GM21528 (cell line): ENCODE results near the gene PARK7.
A peak's percentile ranks its signal among the peaks of the same experiment; 100 is the strongest.
"Not testable (repeated sequence)": the region's sequence is repeated elsewhere in the genome, so short reads cannot be mapped to it uniquely, and the experiment has no call there.

Source experiments
- ATAC-seq: cut with Tn5 transposase; IDR thresholded peaks from one replicate; pipeline ENCODE4 v1.9.1; 2021; ENCODE audit warnings: mild to moderate bottlenecking, moderate library complexity; ENCODE audit not compliant: unreplicated experiment, low FRiP score

Gene PARK7

DNA sequence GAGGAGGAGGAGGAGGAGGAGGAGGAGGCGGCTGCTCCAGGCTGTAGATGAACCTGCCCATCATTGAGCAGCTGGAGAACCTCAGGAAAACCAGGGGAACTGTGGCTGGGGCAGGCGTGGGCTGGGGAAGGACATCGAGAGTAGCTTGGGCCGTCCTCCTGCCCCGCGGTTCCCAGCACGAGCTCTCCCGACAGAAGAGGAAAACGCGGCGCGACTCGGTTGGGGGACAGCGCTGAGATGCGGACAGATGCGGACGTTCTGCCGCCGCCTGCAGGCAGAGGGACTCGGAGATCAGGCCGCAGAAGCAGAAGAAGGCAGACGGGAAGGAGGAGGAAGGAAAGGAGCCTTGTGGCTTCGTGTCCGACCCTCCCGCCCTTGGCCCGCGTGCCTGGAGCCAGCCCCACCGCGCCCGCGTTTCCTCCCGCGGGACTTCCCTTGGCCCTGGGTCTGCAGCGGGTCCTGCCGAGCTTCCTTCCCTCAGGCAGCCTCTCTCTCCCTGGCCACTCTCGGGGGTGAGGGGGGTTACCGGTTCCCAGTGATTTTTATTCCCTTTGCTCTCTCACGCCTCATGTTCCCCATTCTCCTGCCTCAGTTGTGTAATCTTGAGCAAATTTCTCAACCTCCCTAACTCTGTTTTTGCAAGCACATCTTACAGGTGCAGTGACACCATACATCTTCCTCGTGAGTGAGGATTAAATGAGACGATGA lies 19.1 kb upstream of the PARK7 start:
- no peak for ATAC-seq

DNA sequence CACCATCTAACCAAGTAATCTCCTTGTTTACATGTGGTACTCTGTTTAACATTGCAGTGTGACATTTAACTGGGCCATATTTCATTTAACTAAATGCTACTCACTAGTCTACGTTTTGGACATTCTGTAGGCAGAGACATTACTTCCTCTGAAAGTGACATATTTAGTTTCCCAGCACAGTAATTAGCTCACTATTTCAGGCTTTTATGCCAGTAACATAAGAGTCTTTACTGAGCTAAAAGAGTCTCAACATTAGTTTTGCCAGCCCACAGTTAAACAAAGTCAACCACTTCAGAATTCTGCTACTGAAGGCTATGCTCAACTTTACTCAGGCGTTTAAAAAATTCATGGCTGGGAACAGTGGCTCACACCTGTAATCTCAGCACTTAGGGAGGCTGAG lies 18.3 kb upstream of the PARK7 start:
- no peak for ATAC-seq

DNA sequence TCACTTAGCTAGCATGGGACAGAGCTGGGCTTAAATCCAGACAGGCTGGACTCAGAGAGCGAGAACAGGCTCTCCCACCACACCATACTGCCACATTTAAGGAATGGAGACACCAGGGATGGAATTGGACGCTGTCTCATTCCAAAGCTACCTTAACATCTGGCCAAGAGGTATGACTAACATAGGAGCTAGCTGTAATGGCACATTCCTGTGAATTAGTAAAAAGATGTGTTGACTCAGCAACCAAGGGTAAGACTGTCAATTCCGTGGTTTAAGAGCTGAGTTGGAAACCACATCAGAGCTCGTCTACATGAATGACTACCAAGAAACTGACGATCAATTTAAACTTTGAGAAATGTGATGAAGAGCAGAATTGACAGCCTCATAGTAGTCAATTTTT lies 12.6 kb upstream of the PARK7 start:
- ATAC-seq: no peak

DNA sequence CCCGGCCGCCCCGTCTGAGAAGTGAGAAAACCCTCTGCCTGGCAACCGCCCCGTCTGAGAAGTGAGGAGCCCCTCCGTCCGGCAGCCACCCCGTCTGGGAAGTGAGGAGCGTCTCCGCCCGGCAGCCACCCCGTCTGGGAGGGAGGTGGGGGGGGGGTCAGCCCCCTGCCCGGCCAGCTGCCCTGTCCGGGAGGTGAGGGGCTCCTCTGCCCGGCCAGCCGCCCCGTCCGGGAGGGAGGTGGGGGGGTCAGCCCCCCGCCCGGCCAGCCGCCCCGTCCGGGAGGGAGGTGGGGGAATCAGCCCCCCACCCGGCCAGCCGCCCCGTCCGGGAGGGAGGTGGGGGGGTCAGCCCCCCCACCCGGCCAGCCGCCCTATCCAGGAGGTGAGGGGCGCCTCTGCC lies 8.7 kb upstream of the PARK7 start:
- not testable (repeated sequence) for ATAC-seq

DNA sequence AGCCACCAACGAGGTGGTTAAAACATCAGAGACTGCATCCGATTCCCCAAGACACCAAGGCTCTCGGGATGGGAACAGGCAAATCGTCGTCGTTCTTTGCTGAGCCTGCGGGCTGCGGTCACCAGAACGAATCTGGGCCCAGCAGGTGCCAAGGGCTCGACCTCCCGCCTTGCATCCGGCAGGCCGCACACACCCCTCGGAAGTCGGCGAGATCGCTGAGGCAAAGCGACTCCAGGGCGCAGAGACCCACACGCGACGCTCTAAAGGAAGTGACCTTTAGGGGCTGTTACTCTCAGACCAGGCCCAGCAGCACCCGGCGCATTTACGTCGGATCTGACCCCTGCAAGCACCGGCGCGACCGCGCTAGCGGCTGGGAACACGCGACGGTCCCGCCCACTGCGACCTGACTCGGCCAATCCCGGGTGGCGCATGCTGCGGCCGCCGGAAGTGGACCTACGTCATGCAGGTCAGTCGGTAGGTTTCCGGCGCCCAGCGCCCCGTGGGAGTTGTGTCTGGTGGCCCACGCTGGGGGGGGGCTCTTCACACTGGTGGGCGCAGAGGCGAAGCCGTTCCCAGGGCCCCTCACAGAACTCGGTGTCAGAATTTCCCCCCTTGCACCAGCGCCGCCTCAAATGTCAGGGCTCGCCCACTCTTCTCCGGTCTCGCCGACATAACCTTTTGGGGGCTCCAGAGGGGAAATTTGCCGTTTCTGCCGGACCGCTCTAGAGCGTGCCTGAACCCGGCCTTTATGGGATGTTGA lies 7.5 kb upstream of the PARK7 start:
- peak; percentile 96 for ATAC-seq

DNA sequence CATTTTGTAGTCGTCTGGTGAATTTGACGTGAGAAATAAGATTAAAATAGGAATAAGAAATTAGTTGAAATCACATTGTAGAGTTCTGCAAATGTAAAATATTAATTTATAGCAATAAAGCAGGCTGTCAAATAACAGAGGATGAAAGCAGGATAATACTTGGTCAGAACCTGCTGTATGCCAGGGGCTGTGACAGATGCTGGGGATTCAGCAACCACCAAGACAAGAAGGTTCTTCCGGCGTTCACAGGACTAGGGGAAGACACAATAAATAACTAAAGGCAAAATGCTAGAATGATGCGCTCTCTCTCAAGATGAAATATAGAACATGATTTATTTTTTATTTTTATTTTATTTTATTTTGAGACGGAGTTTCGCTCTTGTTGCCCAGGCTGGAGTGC lies 6.8 kb upstream of the PARK7 start:
- ATAC-seq: no peak

DNA sequence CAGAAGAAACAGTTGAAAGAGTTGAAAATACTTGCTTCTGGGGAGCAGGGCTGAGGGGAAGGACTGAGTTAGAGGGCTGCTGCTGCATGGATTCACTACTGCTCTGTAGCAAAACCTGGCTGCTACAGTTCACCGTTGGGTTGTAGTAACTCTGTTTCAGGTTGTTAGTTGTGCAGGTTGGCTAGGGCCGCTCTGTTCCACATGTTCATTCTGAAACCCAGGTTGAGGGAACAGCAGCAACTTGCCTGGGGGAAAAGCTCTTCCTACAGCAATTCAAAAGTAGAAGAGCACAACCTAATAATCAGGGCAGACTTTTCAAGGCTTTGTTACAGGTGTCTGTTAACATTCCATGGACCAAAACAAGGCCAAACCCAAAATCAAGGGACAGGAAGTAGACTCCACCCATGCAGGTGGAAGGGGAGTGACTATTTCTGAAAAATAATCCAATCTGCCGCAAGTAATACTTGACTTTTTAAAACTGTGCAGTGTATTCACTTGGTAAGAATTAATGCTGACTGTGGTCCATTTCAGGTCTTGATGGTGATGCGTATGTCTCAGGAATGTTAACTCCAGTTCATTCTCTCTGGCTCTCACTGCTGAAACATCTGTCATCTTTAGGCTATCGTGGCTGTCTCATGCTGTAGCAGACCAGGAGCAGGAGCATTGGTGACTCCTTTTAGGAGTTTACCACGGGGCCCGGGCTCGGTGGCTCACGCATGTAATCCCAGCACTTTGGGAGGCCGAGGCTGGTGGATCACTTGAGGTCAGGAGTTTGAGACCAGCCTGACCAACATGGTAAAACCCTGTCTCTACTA lies 5.1 kb upstream of the PARK7 start:
- no peak for ATAC-seq

DNA sequence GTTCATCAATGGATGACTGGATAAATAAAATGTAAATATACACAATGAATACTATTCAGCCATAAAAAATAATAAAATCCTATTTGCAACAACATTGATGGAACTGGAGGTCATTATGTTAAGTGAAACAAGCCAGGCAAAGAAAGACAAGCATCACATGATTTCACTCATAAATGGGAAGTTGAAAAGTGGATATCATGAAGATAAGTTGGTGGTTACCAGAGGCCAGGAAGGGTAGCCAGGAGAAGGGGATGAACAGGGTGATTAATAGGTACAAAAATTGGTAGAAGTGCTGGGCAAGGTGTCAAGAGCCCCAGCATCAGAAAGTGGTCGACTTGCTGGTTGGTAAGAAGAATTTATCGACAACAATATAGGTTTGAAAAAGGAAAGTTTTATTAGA lies 1.3 kb upstream of the PARK7 start:
- ATAC-seq: no peak

DNA sequence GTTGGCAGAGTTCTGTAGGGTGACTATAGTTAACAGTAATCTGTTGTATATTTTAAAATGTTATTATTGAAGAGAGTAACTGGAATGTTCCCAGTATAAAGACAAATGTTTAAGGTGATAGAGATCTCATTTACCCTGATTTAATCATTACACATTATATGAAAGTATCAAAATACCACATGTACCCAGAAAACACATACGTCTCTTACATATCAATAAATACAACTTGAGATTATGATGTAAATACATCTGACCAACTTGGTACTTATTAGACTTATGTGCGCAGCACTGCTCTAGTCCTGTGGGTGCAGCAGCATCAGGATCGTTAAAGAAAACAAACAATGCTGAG lies 670 bp upstream of the PARK7 start:
- ATAC-seq: no peak

DNA sequence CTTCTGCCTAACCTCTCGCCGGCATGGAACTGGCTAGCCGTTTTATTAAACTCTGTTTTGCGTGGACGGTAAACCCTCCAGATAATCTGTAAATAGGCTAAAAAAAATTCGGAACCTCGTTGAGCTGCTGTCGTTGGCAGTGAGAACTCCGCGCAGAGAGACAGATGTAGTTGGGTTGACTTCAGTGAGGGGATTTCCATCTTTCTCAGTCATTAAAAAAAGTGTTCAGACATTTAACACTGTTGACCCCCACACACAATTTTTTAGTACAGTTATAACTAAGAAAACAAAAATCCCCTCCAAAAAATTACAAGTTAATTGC lies 464 bp downstream of the PARK7 start:
- peak; percentile 6 for ATAC-seq

DNA sequence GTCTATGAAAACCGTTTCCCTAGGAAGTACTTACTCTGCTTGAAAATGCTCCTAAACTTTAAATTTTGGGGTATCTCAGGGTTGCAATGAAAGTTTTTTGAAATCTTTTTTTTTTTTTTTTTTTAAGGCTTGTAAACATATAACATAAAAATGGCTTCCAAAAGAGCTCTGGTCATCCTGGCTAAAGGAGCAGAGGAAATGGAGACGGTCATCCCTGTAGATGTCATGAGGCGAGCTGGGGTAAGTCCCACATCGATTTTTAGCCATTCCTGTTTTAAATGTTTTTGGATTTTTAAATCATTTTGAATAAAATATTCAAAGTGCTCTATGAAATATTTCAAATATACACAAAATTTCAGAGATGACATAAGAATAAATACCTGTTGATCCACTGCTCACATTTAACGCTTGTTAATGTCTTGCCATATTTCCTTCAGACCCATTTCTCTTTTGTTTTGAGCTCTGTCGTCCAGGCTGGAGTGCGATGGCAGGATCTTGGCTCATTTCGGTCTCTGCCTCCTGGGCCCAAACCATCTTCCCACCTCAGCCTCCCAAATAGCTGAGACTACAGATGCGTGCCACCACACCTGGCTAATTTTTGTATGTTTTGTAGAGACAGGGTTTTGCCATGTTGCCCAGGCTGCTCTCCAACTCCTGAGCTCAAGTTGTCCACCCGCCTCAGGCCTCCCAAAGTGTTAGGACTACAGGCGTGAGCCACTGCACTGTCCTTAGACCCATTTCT lies 1.3 kb downstream of the PARK7 start:
- ATAC-seq: no peak

DNA sequence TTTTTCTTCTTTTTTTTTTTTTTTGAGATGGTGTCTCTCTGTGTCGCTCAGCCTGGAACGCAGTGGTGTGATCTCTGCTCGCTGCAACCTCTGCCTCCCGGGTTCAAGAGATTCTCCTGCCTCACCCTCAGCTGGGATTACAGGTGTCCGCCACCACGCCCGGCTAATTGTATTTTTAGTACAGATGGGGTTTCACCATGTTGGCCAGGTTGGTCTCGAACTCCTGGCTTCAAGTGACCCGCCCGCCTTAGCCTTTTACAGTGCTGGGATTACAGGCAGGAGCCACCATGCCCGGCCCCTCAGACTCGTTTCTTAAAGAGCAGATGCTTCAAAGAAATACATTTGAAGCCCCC lies 1.8 kb downstream of the PARK7 start:
- ATAC-seq: not testable (repeated sequence)

DNA sequence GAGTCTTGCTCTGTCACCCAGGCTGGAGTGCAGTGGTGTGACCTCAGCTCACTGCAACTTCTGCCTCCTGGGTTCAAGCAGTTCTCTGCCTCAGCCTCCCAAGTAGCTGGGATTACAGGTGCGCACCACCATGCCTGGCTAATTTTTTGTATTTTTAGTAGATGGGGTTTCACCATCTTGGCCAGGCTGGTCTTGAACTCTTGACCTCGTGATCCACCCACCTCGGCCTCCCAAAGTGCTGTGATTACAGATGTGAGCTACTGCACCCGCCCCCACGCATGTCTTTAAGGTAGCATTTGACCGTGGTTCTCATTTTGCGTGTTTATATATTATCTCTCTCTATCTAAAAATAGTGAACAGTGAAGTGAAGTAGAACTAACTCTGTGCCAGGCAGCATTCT lies 2.3 kb downstream of the PARK7 start:
- not testable (repeated sequence) for ATAC-seq

DNA sequence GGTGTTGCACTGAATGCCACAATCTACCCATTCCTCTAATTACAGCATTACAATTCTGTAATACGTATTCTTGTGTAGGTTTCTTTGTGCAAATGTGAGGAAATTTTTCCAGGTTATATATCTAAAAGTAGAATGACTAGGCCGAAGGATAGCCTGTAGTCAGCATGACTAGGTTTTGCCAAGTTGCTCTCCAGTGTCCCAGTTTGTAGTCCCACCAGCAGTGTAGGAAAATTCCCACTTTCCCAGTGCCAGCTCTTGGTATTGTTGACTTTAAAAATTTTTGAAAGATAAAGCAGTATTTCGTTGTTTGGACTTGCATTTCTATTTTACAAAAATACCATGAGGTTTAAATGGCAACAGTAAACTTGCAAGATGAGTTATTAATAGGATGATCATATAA lies 3.0 kb downstream of the PARK7 start:
- no peak for ATAC-seq

DNA sequence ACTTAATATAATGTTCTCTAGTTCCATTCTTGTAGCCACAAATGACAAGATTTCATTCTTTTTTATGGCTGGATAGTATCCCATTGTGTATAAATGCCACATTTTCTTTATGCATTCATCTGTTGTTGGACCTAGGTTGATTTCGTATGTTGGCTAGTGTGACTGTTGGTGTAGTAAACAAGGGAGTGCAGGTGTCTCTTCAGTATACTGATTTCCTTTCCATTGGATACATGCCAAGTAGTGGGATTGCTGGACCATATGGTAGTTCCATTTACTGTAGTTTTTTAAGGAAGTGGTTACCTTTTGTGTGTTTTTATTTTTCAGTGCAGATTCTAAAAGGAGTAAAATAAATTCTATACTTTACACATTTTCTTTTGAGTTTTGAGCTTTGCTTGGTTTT lies 5.7 kb downstream of the PARK7 start:
- ATAC-seq: no peak

DNA sequence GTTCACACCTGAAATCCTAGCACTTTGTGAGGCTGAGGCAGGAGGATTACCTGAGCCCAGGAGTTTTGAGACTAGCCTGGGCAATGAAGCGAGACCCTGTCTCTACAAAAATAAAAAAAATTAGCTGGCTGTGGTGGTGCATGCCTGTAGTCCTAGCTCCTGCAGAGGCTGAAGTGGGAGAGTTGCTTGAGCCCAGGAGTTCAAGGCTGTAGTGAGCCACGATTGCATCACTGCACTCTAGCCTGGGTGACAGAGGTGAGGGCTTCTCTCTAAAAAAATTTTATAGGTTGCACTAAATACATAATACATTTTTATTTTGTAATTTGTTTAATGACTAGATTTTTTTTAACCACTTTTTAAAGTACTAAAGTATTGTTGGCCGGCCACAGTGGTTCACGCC lies 6.1 kb downstream of the PARK7 start:
- ATAC-seq: no peak

DNA sequence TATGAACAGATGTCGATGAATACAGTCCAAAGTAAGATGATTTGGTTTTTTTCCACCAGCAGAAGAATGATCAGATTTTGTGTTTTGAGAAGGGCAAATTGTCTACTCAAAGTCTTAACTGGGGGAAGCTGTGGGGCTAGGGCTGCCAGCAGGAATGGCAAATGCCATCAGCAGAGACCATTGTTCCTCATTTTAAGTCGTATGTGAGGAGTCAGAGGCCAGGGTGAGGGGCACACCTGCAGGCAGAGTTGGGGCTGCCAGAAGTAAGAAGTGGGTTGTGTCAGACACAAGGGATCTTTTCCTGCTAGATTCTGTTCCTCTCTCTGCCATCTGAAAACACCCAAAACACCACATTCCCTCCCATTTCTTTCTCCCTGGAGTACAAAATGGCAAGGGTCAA lies 8.7 kb downstream of the PARK7 start:
- no peak for ATAC-seq

DNA sequence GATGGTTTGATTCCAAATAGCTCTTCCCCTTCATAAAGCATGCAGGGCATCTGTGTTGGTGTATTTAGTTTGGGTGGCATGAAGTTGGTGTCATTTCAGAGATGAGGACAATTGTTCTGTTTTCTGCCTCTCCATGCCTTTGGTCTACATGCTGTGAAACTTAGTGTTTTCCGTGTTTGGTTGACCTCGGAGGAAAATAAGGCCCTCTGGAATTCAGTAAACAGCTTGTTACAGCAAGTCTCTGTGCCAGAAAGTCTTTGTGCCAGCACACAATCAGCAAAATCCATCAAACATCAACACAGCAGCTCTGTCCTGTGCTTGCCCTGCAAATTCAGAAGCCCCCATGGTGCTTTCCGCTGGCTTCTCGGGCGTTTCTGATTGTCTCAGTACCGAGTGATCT lies 9.5 kb downstream of the PARK7 start:
- ATAC-seq: no peak

DNA sequence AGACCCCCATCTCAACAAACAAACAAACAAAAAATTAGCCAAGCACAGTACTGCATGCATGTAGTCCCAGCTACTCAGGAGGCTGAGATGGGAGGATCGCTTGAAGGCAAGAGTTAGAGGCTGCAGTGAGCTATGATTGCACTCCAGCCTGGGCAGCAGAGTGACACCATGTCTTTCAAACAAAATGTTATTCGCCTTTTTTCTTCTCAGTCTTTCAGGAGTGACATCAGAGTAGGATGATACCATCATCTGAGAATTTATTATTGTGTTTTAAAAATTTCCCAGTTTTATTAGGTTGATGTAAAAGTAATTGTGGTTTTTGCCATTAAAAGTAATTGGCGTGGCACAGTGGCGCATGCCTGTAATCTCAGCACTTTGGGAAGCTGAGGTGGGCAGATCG lies 10.8 kb downstream of the PARK7 start:
- no peak for ATAC-seq

DNA sequence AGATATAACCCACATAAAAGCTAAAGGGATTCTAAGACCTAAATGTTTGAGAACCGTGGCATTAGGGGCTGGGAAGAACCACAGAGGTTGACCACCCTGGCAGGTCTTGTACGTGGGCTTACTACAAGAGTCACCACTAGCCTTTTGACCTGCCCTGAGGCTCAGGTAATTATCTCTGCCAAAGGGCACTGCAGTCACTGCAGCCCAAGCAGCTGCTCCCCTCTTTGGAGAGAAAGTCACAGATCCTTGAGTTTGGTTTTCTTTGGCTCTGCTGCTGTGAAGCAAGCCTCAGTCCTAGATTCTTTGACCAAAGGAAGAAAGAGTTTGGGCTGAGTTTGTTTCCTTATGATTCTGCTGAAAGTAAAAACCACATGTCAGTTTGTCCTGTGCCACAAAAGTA lies 11.6 kb downstream of the PARK7 start:
- no peak for ATAC-seq

DNA sequence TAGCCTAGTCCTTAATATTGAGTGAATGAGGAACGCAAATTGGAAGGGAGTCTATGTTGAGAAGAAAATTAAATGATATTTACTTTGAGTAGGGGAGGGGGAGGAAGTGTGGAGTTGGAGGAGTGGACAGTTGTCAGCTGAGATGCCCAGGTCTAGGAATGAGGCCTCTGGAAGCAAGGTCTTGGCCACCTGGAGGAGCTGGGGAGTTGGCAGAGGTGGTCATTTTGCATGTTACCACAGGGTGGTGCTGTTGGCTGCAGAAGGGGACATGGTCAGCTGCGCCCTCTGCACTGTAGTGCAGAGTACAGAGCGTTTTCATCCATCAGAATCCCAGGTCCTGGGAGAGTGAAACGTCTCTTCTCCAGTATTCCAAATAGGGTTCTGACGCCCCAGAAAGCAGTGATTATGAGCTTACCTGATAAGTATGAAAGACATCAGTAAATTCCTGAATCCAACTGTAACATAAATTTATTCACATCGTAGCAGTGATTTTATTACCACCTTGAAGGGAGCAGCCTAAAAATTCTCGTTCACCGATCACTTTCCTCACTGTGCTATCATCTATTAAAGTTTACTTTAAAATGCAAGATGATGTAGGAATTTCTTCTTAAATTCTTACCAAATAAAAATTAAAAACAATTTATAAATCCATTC lies 13.8 kb downstream of the PARK7 start:
- ATAC-seq: no peak
